ENCODE results near the gene TMEM163.
"Not testable (repeated sequence)": the region's sequence is repeated elsewhere in the genome, so short reads cannot be mapped to it uniquely, and the experiment has no call there.

The TMEM163 gene

DNA sequence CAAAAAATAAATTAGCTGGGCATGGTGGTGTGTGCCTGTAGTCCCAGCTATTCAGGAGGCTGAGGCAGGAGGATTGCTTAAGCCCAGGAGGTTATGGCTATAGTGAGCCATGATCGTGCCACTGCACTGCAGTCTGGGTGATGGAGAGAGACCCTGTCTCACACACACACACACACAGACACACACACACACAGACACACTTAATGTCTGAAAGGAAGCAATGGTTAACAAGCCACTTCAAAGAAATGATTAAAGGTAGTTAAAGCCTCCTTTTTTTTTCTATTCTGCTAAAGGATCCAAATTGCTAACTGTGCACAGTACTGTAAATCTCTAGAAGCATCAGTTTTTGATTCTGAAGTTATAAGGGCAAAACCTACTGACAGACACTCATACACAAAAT is 211.1 kb downstream of the TMEM163 start:
- Histone ChIP-seq H3K36me3 (ENCODE audit: control insufficient read depth, low read length) (no peaks in the 10 kb centered on the region), H3K27ac (ENCODE audit: low read depth, low read length) (no peak overlapping the region), H3K9me3 (ENCODE audit: control insufficient read depth, insufficient read depth, low read length) (no peaks in the 10 kb centered on the region), H3K4me1 (ENCODE audit: control insufficient read depth, low read length) (no peaks in the 10 kb centered on the region), H3K79me2 (ENCODE audit: control insufficient read depth, low read length) (no peaks in the 10 kb centered on the region), H3F3A (ENCODE audit: control insufficient read depth, insufficient read depth) (no peaks in the 10 kb centered on the region), H4K20me1 (ENCODE audit: control insufficient read depth, insufficient read depth, low read depth, low read length) (no peaks in the 10 kb centered on the region), H3K27me3 (ENCODE audit: control insufficient read depth, low read length) (no peaks in the 10 kb centered on the region), H3K9me2 (replicated peaks; ENCODE audit: control insufficient read depth, low read length) (no peaks in the 10 kb centered on the region), H3K4me2 (ENCODE audit: low read length) (no peak overlapping the region), H3K4me3 (ENCODE audit: low read length) (no peak overlapping the region)
- TF ChIP-seq, protein P1, sequence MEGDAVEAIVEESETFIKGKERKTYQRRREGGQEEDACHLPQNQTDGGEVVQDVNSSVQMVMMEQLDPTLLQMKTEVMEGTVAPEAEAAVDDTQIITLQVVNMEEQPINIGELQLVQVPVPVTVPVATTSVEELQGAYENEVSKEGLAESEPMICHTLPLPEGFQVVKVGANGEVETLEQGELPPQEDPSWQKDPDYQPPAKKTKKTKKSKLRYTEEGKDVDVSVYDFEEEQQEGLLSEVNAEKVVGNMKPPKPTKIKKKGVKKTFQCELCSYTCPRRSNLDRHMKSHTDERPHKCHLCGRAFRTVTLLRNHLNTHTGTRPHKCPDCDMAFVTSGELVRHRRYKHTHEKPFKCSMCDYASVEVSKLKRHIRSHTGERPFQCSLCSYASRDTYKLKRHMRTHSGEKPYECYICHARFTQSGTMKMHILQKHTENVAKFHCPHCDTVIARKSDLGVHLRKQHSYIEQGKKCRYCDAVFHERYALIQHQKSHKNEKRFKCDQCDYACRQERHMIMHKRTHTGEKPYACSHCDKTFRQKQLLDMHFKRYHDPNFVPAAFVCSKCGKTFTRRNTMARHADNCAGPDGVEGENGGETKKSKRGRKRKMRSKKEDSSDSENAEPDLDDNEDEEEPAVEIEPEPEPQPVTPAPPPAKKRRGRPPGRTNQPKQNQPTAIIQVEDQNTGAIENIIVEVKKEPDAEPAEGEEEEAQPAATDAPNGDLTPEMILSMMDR (IDR thresholded peaks at IDR 0.05; ENCODE audit: low read depth, low read length, poor library complexity, severe bottlenecking), result no peak

DNA sequence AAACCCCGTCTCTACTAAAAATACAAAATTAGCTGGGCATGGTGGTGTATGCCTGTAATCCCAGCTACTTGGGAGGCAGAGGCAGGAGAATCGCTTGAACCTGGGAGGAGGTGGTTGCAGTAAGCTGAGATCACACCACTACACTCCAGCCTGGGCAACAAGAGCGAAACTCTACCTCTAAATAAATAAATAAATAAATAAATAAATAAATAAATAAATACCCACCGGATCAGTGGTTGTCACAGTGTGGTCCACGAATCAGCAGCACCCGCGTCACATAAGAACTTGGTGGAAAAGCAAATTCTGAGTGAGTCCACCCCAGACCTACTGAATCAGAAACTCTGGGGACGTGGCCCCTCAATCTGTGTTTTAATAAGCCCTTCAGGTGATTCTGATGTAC is 211.6 kb downstream of the TMEM163 start:
- H3K9me2 ChIP-seq (replicated peaks; ENCODE audit: control insufficient read depth, low read length); H3K36me3 ChIP-seq (ENCODE audit: control insufficient read depth, low read length); H3K4me2 ChIP-seq (ENCODE audit: low read length); H3K27ac ChIP-seq (ENCODE audit: low read depth, low read length); H3K9me3 ChIP-seq (ENCODE audit: control insufficient read depth, insufficient read depth, low read length); H3K4me1 ChIP-seq (ENCODE audit: control insufficient read depth, low read length); H4K20me1 ChIP-seq (ENCODE audit: control insufficient read depth, insufficient read depth, low read depth, low read length); H3F3A ChIP-seq (ENCODE audit: control insufficient read depth, insufficient read depth); H3K4me3 ChIP-seq (ENCODE audit: low read length); H3K79me2 ChIP-seq (ENCODE audit: control insufficient read depth, low read length); H3K27me3 ChIP-seq (ENCODE audit: control insufficient read depth, low read length): not testable (repeated sequence)

DNA sequence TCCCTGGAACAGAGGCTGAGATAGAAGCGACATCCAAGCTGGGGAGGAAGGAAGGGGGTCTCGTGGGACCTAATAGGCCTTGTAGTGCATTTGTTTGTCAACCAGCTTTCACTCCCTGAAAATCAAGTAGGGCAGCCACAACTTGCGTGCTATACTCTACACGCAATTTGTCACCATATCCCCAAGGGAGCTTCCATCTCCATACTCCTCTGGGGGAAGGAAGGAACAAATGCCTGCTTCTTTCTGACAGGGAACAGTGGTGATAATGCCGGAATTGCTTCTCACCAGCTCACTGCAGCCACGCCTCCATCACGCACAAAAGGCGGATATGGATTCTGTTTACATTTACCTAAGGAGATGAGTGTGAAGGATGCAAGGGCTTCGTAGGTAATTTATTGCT is 213.4 kb downstream of the TMEM163 start:
- H3K4me1 ChIP-seq (ENCODE audit: control insufficient read depth, low read length), result no peaks in the 10 kb centered on the region
- H4K20me1 ChIP-seq (ENCODE audit: control insufficient read depth, insufficient read depth, low read depth, low read length), result no peaks in the 10 kb centered on the region
- no peak for TF ChIP-seq EZH2phosphoT487 (IDR thresholded peaks at IDR 0.05; ENCODE audit: borderline replicate concordance, low read length)
- TF ChIP-seq, protein P1 (IDR thresholded peaks at IDR 0.05; ENCODE audit: low read depth, low read length, poor library complexity, severe bottlenecking), result no peak

GRCh38 chr2:134504586-134505336 is 214.0 kb downstream of the TMEM163 start:
- TF ChIP-seq, protein P1 (IDR thresholded peaks at IDR 0.05; ENCODE audit: low read depth, low read length, poor library complexity, severe bottlenecking), result no peak
- TF ChIP-seq EZH2phosphoT487 (IDR thresholded peaks at IDR 0.05; ENCODE audit: borderline replicate concordance, low read length), result no peak
- no peaks in the 10 kb centered on the region for H3K79me2 ChIP-seq (ENCODE audit: control insufficient read depth, low read length)
- no peak overlapping the region for H3K4me3 ChIP-seq (ENCODE audit: low read length)
- H3K36me3 ChIP-seq (ENCODE audit: control insufficient read depth, low read length), result no peaks in the 10 kb centered on the region
- H3K9me2 ChIP-seq (replicated peaks; ENCODE audit: control insufficient read depth, low read length), result no peaks in the 10 kb centered on the region
- no peak overlapping the region for H3K4me2 ChIP-seq (ENCODE audit: low read length)
- no peak overlapping the region for H3K27ac ChIP-seq (ENCODE audit: low read depth, low read length)
- H3F3A ChIP-seq (ENCODE audit: control insufficient read depth, insufficient read depth), result no peaks in the 10 kb centered on the region
- H3K9me3 ChIP-seq (ENCODE audit: control insufficient read depth, insufficient read depth, low read length), result no peaks in the 10 kb centered on the region
- H3K27me3 ChIP-seq (ENCODE audit: control insufficient read depth, low read length), result no peaks in the 10 kb centered on the region
- H4K20me1 ChIP-seq (ENCODE audit: control insufficient read depth, insufficient read depth, low read depth, low read length), result no peaks in the 10 kb centered on the region
- no peaks in the 10 kb centered on the region for H3K4me1 ChIP-seq (ENCODE audit: control insufficient read depth, low read length)

More for the DNA sequence above, 213.4 kb downstream of the TMEM163 start:
- Histone ChIP-seq H3K9me3 (ENCODE audit: control insufficient read depth, insufficient read depth, low read length) (no peaks in the 10 kb centered on the region), H3K27me3 (ENCODE audit: control insufficient read depth, low read length) (no peaks in the 10 kb centered on the region), H3K27ac (ENCODE audit: low read depth, low read length) (no peak overlapping the region), H3K4me3 (ENCODE audit: low read length) (no peak overlapping the region), H3K36me3 (ENCODE audit: control insufficient read depth, low read length) (no peaks in the 10 kb centered on the region), H3F3A (ENCODE audit: control insufficient read depth, insufficient read depth) (no peaks in the 10 kb centered on the region), H3K9me2 (replicated peaks; ENCODE audit: control insufficient read depth, low read length) (no peaks in the 10 kb centered on the region), H3K4me2 (ENCODE audit: low read length) (no peak overlapping the region), H3K79me2 (ENCODE audit: control insufficient read depth, low read length) (no peaks in the 10 kb centered on the region)

Data from DOHH2 (cell line).